Panc1 (cell line): Measurements from ENCODE around the gene MICALL1.

Source experiments
- CTCF ChIP-seq: fragments of 450-650 bp; IDR thresholded peaks from 2 replicates; pipeline ENCODE4 v1.5.1; 2017; ENCODE audit warnings: mild to moderate bottlenecking
- POLR2AphosphoS5 ChIP-seq: IDR thresholded peaks from 2 replicates; pipeline ENCODE4 v1.6.1; 2012; ENCODE audit warnings: mild to moderate bottlenecking, low read depth, low read length, moderate library complexity
- REST ChIP-seq, 2 experiments: IDR thresholded peaks; 2 replicates each; pipeline ENCODE4 v1.6.1; 2011 to 2012; ENCODE audit warnings: low read depth in 2 of 2, control low read depth in 1 of 2, low read length in 1 of 2, mild to moderate bottlenecking in 1 of 2, moderate library complexity in 1 of 2; ENCODE audit not compliant: insufficient read depth in 1 of 2
- SIN3A ChIP-seq: IDR thresholded peaks from 2 replicates; pipeline ENCODE4 v1.6.1; 2012; ENCODE audit warnings: low read depth, mild to moderate bottlenecking, low read length, moderate library complexity, borderline replicate concordance; ENCODE audit not compliant: insufficient read depth
- TCF7L2 ChIP-seq: IDR thresholded peaks from 2 replicates; pipeline ENCODE4 v1.6.1; 2011; ENCODE audit warnings: mild to moderate bottlenecking, low read depth, low read length, inconsistent platforms

- TF ChIP-seq CTCF (no peak), REST (IDR thresholded peaks at IDR 0.05; ENCODE audit: insufficient read depth in 1 of 2, low read depth in 2 of 2, low read length in 1 of 2) (no peak), SIN3A (no peak), POLR2AphosphoS5 (no peak), TCF7L2 (no peak)
Observed at GRCh38 chr22:37926358-37926757, 20.3 kb downstream of the MICALL1 start.
